ENCODE data around the gene THSD7A. TPM values are rescaled to one million over a fixed set of nuclear protein-coding genes. Genes with fewer than 3 reads are reported as not detected.

The THSD7A gene
- total and polyA plus RNA-seq, 2 experiments from 2014 or later, result 4.0 to 8.3 TPM

DNA sequence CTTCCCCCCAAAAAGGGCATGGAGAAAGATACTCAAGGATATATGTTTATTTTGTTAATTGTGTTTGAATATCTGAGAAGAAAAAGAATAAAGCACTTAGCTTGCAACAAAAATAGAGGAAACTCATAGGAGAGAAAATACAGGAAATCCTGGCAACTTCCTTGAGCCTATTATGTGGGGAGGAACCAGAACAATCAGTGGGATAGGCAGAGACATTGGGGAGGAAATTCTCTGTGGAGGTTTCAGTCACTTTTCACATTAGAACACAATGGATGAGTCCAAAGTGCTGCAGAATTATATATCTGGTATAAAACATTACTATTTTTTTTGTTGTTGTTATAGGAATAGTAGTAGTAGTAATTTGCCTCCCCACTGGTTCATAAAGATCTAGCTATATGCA is 240.1 kb downstream of the THSD7A start:
- H3K4me2 ChIP-seq, result no peak overlapping the region
- H4K20me1 ChIP-seq (ENCODE audit: insufficient read depth, poor library complexity, severe bottlenecking), result no peaks in the 10 kb centered on the region
- no peak overlapping the region for H2AFZ ChIP-seq
- DNase-seq (ENCODE audit: low spot score), result no peak
- no peaks in the 10 kb centered on the region for H3K36me3 ChIP-seq (replicated peaks; ENCODE audit: insufficient read depth, low read depth)
- no peaks in the 10 kb centered on the region for H3K79me2 ChIP-seq
- H3K9me3 ChIP-seq (ENCODE audit: low read depth), result no peaks in the 10 kb centered on the region
- no peaks in the 10 kb centered on the region for H3K9me2 ChIP-seq (replicated peaks; ENCODE audit: insufficient read depth)
- no peak overlapping the region for H3K4me3 ChIP-seq
- H3K4me1 ChIP-seq (ENCODE audit: insufficient read depth), result no peaks in the 10 kb centered on the region
- no peaks in the 10 kb centered on the region for H3K27me3 ChIP-seq
- no peak overlapping the region for H3K27ac ChIP-seq
- TF ChIP-seq EZH2phosphoT487 (IDR thresholded peaks at IDR 0.05; ENCODE audit: low read depth, severe bottlenecking, unreplicated experiment) (no peak), EZH2 (IDR thresholded peaks at IDR 0.05; ENCODE audit: borderline replicate concordance) (no peak)
- TF ChIP-seq, protein P1, sequence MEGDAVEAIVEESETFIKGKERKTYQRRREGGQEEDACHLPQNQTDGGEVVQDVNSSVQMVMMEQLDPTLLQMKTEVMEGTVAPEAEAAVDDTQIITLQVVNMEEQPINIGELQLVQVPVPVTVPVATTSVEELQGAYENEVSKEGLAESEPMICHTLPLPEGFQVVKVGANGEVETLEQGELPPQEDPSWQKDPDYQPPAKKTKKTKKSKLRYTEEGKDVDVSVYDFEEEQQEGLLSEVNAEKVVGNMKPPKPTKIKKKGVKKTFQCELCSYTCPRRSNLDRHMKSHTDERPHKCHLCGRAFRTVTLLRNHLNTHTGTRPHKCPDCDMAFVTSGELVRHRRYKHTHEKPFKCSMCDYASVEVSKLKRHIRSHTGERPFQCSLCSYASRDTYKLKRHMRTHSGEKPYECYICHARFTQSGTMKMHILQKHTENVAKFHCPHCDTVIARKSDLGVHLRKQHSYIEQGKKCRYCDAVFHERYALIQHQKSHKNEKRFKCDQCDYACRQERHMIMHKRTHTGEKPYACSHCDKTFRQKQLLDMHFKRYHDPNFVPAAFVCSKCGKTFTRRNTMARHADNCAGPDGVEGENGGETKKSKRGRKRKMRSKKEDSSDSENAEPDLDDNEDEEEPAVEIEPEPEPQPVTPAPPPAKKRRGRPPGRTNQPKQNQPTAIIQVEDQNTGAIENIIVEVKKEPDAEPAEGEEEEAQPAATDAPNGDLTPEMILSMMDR (IDR thresholded peaks at IDR 0.05; ENCODE audit: poor library complexity), result no peak

DNA sequence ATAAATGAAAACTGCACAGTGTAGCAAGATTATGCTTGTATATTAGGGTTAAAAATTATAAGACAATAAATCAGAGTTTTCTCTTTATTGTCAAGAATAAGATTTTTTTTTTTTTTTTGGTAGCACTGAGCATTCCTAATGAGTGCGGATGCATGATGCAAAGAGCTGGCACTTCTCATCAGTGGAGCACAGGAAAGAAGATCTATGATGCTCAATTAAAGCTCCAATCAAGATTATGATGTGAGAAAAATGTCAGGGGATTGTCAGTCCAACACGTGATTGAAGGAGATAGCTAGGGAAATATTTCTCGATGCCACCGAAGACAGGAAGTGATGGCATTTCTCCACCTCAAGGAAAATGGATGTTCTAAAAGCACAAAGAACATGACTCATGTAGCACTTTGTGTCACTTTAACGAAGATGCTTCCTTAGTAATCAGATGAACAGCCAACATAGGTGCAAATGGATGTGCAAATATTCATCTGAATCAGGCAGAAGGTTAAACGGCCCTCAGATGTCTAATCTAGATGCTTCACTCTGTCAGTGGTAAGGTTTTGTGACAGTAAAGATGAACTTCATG is 240.9 kb downstream of the THSD7A start:
- H3K27ac ChIP-seq, result no peak overlapping the region
- H3K4me2 ChIP-seq, result no peak overlapping the region
- no peak for DNase-seq (ENCODE audit: low spot score)
- H4K20me1 ChIP-seq (ENCODE audit: insufficient read depth, poor library complexity, severe bottlenecking), result no peaks in the 10 kb centered on the region
- H2AFZ ChIP-seq, result no peak overlapping the region
- TF ChIP-seq, protein P1 (IDR thresholded peaks at IDR 0.05; ENCODE audit: poor library complexity), result no peak
- no peak for TF ChIP-seq EZH2phosphoT487 (IDR thresholded peaks at IDR 0.05; ENCODE audit: low read depth, severe bottlenecking, unreplicated experiment)
- no peak for TF ChIP-seq EZH2 (IDR thresholded peaks at IDR 0.05; ENCODE audit: borderline replicate concordance)
- H3K36me3 ChIP-seq (replicated peaks; ENCODE audit: insufficient read depth, low read depth), result no peaks in the 10 kb centered on the region
- H3K4me3 ChIP-seq, result no peak overlapping the region
- WGBS (ENCODE audit: low lambda C conversion rate, missing lambda C conversion rate), result 88% methylated on average over 6 of the region's 6 CpGs
- H3K4me1 ChIP-seq (ENCODE audit: insufficient read depth), result no peaks in the 10 kb centered on the region
- no peaks in the 10 kb centered on the region for H3K9me2 ChIP-seq (replicated peaks; ENCODE audit: insufficient read depth)
- H3K27me3 ChIP-seq, result no peaks in the 10 kb centered on the region
- no peaks in the 10 kb centered on the region for H3K9me3 ChIP-seq (ENCODE audit: low read depth)
- H3K79me2 ChIP-seq, result no peaks in the 10 kb centered on the region

DNA sequence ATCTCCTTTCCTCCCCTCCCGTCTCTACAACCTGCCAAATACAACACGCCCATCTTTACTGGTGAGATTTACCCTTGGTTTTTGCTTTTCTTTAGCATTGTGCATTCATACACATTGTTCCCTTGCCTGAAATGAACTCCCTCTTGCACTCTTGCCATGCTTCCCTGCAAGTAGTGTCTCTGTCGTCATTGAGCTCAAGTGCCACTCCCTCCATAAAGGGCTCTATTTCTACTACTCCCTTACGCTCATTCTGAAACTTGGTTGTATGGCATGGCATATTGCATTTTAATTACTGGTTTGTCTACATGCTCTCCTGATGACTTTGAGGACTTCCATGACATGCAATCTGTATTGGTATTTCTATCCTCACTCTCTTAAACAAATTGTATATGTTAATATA is 242.7 kb downstream of the THSD7A start:
- Histone ChIP-seq H3K9me3 (ENCODE audit: low read depth) (no peaks in the 10 kb centered on the region), H3K4me3 (no peak overlapping the region), H3K9me2 (replicated peaks; ENCODE audit: insufficient read depth) (no peaks in the 10 kb centered on the region), H3K4me1 (ENCODE audit: insufficient read depth) (no peaks in the 10 kb centered on the region), H3K36me3 (replicated peaks; ENCODE audit: insufficient read depth, low read depth) (no peaks in the 10 kb centered on the region), H2AFZ (no peak overlapping the region), H3K79me2 (no peaks in the 10 kb centered on the region), H3K27ac (no peak overlapping the region), H4K20me1 (ENCODE audit: insufficient read depth, poor library complexity, severe bottlenecking) (no peaks in the 10 kb centered on the region), H3K4me2 (no peak overlapping the region), H3K27me3 (no peaks in the 10 kb centered on the region)
- no peak for DNase-seq (ENCODE audit: low spot score)
- TF ChIP-seq, protein P1 (IDR thresholded peaks at IDR 0.05; ENCODE audit: poor library complexity), result no peak
- WGBS (ENCODE audit: low lambda C conversion rate, missing lambda C conversion rate), result 94% methylated on average over 4 of the region's 4 CpGs

DNA sequence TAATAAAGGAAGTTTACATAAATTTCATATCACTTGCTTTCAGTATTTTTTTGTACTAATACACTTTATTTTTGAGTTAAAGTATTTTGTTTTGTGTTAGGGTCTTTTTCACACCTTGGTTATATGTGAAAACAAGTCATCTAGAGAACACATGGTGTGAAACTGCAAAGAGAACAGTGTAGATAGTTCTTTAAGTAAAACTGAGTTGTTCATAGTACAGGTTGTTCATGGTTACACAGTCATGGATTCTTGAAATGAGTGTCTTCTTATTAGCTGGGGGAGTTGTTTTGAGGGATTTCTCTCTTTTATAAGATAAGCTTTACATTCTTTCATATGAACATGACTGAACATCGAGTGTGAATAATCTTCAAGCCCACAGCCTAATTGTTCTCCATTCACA is 244.2 kb downstream of the THSD7A start:
- 64% methylated on average over 1 of the region's 1 CpG for WGBS (ENCODE audit: low lambda C conversion rate, missing lambda C conversion rate)
- Histone ChIP-seq H3K36me3 (replicated peaks; ENCODE audit: insufficient read depth, low read depth) (no peaks in the 10 kb centered on the region), H3K9me3 (ENCODE audit: low read depth) (no peaks in the 10 kb centered on the region), H3K4me3 (no peak overlapping the region), H3K4me2 (no peak overlapping the region), H3K27ac (no peak overlapping the region), H3K4me1 (ENCODE audit: insufficient read depth) (no peaks in the 10 kb centered on the region), H4K20me1 (ENCODE audit: insufficient read depth, poor library complexity, severe bottlenecking) (no peaks in the 10 kb centered on the region), H3K79me2 (no peaks in the 10 kb centered on the region), H3K9me2 (replicated peaks; ENCODE audit: insufficient read depth) (no peaks in the 10 kb centered on the region), H3K27me3 (no peaks in the 10 kb centered on the region), H2AFZ (no peak overlapping the region)
- TF ChIP-seq, protein P1 (IDR thresholded peaks at IDR 0.05; ENCODE audit: poor library complexity), result no peak
- no peak for TF ChIP-seq EZH2 (IDR thresholded peaks at IDR 0.05; ENCODE audit: borderline replicate concordance)
- TF ChIP-seq EZH2phosphoT487 (IDR thresholded peaks at IDR 0.05; ENCODE audit: low read depth, severe bottlenecking, unreplicated experiment), result no peak
- DNase-seq (ENCODE audit: low spot score), result no peak

Data from hepatocyte (in vitro differentiated cells).